HG03196 (cell line): ENCODE data around the gene DENND2D.

Experiments
- ATAC-seq: cut with Tn5 transposase; IDR thresholded peaks from one replicate; pipeline ENCODE4 v1.9.1; 2021; ENCODE audit not compliant: unreplicated experiment

Gene DENND2D

DNA sequence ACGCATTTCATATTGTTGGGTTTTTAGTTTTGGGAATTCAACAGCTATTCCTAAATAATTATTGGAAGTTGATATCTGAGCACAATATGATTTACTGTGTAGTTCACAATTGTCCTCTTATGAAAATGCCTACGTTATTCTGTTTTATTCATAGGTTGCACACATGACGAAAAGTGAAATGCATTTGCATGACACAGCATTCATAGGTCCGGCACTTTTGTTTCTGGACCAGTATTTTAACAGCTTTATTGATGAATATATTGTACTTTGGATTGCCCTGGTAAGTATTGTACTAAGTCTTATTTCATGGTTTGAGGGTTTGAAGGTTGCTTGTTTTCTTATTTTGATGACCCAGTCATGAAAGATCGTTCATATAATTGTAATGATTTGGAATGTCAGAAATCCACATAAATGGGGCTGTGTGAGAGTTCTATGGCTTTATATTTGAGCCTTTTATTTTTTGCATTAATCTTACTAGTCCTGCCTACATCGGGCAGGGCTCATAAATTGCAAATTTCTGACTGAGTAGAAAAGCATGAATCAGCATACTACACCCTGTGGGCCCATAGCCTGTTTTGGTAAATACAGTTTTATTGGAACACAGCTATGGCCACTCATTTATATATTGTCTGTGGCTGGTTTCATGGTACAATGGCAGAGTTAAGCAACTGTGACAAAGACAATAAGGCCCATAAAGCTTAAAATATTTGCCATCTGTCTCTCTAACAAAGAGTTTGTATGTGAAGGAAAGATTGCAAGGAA is 17.0 kb downstream of the DENND2D start:
- no peak for ATAC-seq

GRCh38 chr1:111182052-111182451 is 18.4 kb downstream of the DENND2D start:
- ATAC-seq = no peak

DNA sequence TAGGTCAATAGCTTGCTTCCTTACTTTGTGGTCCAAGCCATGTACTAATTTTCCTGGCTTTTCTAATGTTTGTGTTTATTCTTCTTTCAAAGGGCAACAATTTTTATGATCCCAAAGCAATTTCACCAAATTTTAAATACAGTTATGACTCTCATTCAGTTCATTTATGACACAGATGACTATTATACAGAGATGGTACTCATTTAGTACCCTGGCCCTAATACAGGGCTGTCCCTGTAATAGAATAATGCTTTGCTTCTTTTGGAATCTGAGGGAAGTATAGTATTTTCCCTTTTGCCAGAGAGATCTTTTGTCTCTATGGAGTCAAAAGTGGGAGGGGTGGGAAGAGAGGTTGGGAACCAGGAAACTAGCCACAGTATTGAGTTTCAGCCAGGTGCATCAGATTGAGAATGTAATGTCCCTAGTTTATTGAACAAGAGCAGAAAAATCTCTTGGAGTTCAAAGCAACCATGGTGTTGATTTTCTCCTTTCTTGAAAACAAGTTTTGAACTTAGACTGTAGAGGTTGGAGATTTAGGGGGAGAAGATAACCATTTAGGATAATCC is 20.4 kb downstream of the DENND2D start:
- ATAC-seq = no peak

DNA sequence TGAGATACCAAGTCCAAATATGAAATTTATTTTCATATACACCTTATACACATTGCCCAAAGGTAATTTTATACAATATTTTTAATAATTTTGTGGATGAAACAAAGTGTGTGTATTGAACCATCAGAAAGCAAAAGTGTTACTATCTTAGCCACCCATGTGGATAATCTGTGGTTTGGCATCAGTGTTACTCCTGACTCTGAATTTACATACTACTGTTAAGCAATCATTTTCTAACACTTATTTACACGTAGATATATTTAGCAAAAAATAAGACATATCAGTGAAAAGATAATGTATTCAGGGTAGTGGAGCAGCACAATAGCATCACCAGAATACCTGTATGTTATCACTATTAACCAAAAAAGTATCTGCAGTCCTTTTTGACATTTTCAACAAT is 23.8 kb downstream of the DENND2D start:
- ATAC-seq = peak; percentile 71

DNA sequence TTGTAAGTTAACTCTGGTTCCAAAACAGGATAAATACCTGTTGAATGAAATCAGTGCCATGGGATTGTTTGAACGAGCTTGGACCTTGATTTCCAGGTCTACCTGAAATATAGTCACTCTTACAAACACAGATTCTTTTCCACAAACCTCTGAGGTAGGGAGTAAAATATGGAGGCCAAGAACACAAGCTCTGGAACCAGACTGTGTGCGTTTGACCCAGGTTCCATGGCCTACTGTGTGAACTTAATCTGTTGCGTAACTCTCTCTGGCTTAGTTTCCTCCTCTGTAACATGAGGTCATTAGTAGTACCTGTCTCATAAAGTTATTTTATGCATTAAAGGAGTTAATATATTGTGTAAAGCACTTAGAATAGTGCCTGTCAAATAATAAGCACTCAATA is 25.1 kb downstream of the DENND2D start:
- no peak for ATAC-seq

GRCh38 chr1:111174070-111174469 is 26.4 kb downstream of the DENND2D start:
- ATAC-seq = no peak

GRCh38 chr1:111172463-111172862 is 28.0 kb downstream of the DENND2D start:
- no peak for ATAC-seq

- no peak for ATAC-seq
Observed at GRCh38 chr1:111164151-111164550, 36.3 kb downstream of the DENND2D start.

DNA sequence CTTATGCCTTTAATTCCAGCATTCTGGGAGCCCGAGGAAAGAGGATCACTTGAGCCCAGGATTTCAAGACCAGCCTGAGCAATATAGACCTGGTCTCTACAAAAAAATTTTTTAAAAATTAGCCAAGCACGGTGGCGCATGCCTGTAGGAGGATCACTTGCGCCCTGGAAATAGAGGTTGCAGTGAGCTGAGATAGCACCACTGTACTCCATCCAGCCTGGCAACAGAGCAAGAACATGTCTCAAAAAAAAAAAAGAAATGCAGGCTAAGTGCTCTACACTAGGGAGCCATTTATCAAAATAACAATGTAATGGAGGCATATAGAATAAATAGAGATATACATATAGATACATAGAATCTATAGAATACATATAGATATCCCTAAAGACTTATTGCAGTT is 37.1 kb downstream of the DENND2D start:
- no peak for ATAC-seq

GRCh38 chr1:111162488-111162880 is 38.0 kb downstream of the DENND2D start:
- no peak for ATAC-seq

DNA sequence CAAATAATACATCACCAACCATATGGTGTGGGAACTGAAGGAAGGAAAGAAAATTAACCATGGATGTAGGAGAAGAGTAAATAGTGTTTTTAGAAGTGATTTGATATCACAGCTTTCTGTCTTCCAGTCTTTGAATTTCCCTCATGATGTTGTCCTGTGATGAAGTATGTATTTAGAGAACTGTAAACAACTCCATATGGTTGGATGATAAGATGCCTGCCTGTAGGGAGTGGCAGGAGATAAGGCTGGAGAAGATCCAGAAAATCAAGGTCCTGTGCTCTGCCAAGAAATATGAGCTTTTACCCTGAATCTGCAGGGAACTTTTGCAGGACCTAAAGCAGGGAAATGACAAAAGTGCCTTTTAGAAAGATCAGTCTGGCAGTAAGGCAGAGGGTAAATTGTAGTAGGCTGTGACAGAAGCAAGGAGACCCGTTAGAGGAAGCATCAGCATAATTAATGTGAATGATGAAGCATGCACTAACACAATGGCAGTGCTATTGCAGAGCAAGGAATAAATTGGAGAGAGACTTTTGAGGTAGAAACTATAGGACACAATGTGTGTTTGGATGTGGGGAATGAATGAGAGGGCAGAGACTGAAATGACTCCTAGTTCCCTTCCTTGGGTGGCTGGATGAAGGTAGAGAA is 38.5 kb downstream of the DENND2D start:
- ATAC-seq = no peak

- ATAC-seq = no peak
Observed at GRCh38 chr1:111157431-111157830, 43.0 kb downstream of the DENND2D start.

- ATAC-seq = no peak
Observed at GRCh38 chr1:111154021-111154999, 46.1 kb downstream of the DENND2D start.

DNA sequence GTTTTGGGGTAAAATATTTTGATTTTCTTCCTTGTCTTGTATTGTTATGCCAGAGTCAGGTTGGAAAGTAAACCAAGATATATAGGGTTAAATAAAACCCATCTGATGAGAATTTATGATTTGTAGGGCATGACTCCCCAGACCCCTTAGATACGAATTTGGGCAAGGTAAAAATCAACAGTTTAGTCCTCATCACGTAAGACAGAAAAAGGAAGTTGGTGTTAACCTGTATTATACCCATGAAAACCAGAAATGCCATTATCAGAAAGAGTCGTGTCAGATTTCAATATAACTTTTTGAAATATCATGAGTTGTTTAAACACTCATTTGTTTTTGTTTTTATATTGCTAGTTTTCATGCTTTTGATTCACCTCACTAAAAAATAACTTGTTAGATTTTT is 48.6 kb downstream of the DENND2D start:
- no peak for ATAC-seq

DNA sequence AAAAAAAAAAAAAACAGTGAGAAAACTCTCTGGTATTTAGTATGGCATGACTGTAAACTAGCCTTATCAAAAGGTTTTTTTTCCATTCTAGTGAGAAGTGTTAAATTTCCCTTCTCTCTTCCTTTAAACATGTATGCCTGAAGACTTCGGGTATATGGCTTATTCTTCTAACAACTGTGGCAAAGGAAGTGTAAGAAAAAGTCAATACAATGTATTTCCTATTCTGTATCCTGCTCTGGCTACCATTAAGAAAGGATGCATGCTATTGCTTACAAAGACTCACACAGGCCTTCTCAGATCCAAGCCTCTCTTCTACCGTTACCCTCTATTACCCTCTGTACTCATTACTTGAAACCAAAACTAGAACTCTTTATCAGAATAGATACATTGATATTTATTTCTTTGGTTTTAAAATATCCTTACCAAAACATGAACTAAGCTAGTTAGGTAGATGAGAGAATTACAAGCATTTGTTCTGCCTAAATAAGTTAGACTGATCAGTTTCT is 52.0 kb downstream of the DENND2D start:
- ATAC-seq = no peak

- ATAC-seq = no peak
Observed at GRCh38 chr1:111147948-111148347, 52.5 kb downstream of the DENND2D start.

DNA sequence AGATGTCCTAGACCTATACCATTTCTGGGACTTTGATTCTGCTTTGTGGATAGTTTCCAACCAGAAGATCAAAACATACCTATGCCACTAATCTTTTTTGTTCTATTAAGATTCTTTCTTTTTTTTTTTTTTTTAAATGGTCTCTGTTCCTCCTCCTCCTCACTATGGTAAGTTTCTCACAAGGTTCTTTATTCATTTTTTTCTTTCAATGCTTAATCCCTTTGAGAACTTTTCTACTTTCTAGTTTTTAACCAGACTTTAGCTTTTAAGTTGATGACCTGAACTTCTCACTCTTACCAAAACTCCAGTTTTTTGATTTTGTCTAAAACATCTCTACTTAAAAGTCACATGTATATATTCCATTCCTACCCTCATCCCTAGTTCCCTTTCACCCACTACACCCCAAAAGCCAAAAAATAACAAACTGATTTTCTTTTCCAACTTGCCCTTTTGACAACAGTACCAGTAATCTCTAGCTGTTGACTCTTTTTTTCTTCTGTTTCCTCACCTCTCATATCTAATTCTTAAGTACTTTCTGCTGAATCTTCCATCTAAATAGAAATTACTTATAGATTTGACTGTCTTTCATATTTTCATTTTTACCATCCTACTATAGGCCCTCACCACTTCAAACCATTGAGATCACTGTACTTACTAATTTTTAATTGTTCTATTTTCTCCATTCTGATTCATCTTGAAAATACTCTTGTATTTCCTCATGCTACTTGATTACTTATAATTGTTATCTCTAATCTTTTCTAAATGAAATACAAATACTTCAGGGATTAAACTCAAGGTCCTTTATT is 54.3 kb downstream of the DENND2D start:
- ATAC-seq = no peak

- ATAC-seq = no peak
Observed at GRCh38 chr1:111145542-111145941, 54.9 kb downstream of the DENND2D start.

- ATAC-seq = no peak
Observed at GRCh38 chr1:111142356-111142975, 58.0 kb downstream of the DENND2D start.
